Endothelial cell of umbilical vein (primary cell): ENCODE measurements around the gene GLRX2. TPM values are rescaled to one million over a fixed set of nuclear protein-coding genes. Genes with fewer than 3 reads are reported as not detected.

Source experiments
- BruUV-seq: library from RNA; stranded (reverse); fragments of 400-500 nt; replicated peaks from 2 replicates; lab custom pipeline; 2021; lab: Mats Ljungman, UMichigan
- CTCF ChIA-PET: fragments of 300-600, 350-600 bp; sonication (Branson Sonifier 250); formaldehyde crosslinking; loops from one replicate; lab custom pipeline; 2021; ENCODE audit warnings: antibody characterized with exemption, inconsistent platforms; lab: Charles Lee
- POLR2A ChIA-PET: fragments of 300-600, 350-600 bp; sonication (Branson Sonifier 250); formaldehyde crosslinking; loops from one replicate; lab custom pipeline; 2021; ENCODE audit warnings: antibody characterized with exemption, inconsistent platforms; lab: Charles Lee
- DNase-seq: peaks from one replicate; pipeline ENCODE4 v3.0.0-alpha.2; 2011; ENCODE audit warnings: low read depth, low spot score
- FAIRE-seq: peaks from 2 replicates; lab custom pipeline; 2011; peaks lifted over from hg19 to GRCh38; lab: Jason Lieb, UNC
- H2AFZ ChIP-seq: 2 replicates; pipeline ENCODE4 v1.6.0; 2012; ENCODE audit warnings: low read depth, low read length, control low read depth, inconsistent platforms
- H3K27ac ChIP-seq: 2 replicates; pipeline ENCODE4 v1.5.1; 2011; ENCODE audit warnings: low read depth, mild to moderate bottlenecking, control low read depth, low read length, moderate library complexity; ENCODE audit not compliant: insufficient read depth
- H3K27me3 ChIP-seq, 2 experiments: 2 replicates each; pipeline versions ENCODE4 v1.6.0 to v1.6.1; 2011; ENCODE audit warnings: low read length in 2 of 2, mixed read lengths in 1 of 2; ENCODE audit not compliant: control insufficient read depth in 2 of 2, insufficient read depth in 2 of 2
- H3K36me3 ChIP-seq, 2 experiments: 2 replicates in 1 of 2; 3 replicates in 1 of 2; pipeline ENCODE4 v1.5.1; 2011; ENCODE audit warnings: low read length in 2 of 2, mild to moderate bottlenecking in 1 of 2, moderate library complexity in 1 of 2; ENCODE audit not compliant: control insufficient read depth in 2 of 2, insufficient read depth in 2 of 2; ENCODE audit errors: extremely low read depth in 1 of 2
- H3K4me1 ChIP-seq: 3 replicates; pipeline ENCODE4 v1.5.1; 2011; ENCODE audit warnings: mild to moderate bottlenecking, low read length; ENCODE audit not compliant: control insufficient read depth, insufficient read depth; ENCODE audit errors: extremely low read depth
- H3K4me2 ChIP-seq: 2 replicates; pipeline ENCODE4 v1.6.1; 2011; ENCODE audit warnings: low read length, control low read depth, mixed read lengths; ENCODE audit not compliant: insufficient read depth
- H3K4me3 ChIP-seq, 3 experiments: fragments of 200-600 bp in 1 of 3; sonication (generic), shearing (Covaris generic) in 1 of 3; replicated peaks in 1 of 3; 2 replicates each; pipeline ENCODE4 v1.5.1; 2011 to 2016; ENCODE audit warnings: control low read depth in 3 of 3, low read length in 3 of 3, mild to moderate bottlenecking in 2 of 3, inconsistent platforms in 1 of 3, low read depth in 1 of 3, moderate library complexity in 1 of 3; ENCODE audit not compliant: insufficient read depth in 1 of 3
- H3K79me2 ChIP-seq: 2 replicates; pipeline ENCODE4 v1.6.0; 2012; ENCODE audit warnings: low read length, inconsistent platforms; ENCODE audit not compliant: control insufficient read depth, insufficient read depth
- H3K9ac ChIP-seq: replicated peaks from 2 replicates; pipeline ENCODE3; 2011; ENCODE audit warnings: low read length, control low read depth; ENCODE audit not compliant: insufficient read depth; ENCODE audit errors: extremely low read depth
- H3K9me1 ChIP-seq: replicated peaks from 3 replicates; pipeline ENCODE4 v1.6.0; 2011; ENCODE audit warnings: mild to moderate bottlenecking, low read length; ENCODE audit not compliant: control insufficient read depth, insufficient read depth; ENCODE audit errors: extremely low read depth
- H3K9me3 ChIP-seq: replicated peaks from 2 replicates; pipeline ENCODE4 v1.5.1; 2012; ENCODE audit warnings: low read length, inconsistent platforms; ENCODE audit not compliant: control insufficient read depth, insufficient read depth
- H4K20me1 ChIP-seq: replicated peaks from 2 replicates; pipeline ENCODE3; 2011; ENCODE audit warnings: mild to moderate bottlenecking, low read length; ENCODE audit not compliant: control insufficient read depth, insufficient read depth; ENCODE audit errors: extremely low read depth
- GATA2 ChIP-seq: IDR thresholded peaks from 2 replicates; pipeline ENCODE4 v1.7.0; 2011; ENCODE audit warnings: low read depth, mild to moderate bottlenecking, moderate library complexity, mixed read lengths, low read length; ENCODE audit not compliant: insufficient read length, insufficient read depth
- MYC ChIP-seq: IDR thresholded peaks from one replicate; pipeline ENCODE4 v1.6.1; 2011; ENCODE audit warnings: mild to moderate bottlenecking, low read depth, low read length
- POLR2A ChIP-seq: IDR thresholded peaks from 2 replicates; pipeline ENCODE4 v1.6.1; 2012; ENCODE audit warnings: low read depth, mild to moderate bottlenecking, control low read depth, low read length
- POLR2AphosphoS5 ChIP-seq: IDR thresholded peaks from 2 replicates; pipeline ENCODE4 v1.6.1; 2012; ENCODE audit warnings: low read depth, mild to moderate bottlenecking, control low read depth, low read length, moderate library complexity; ENCODE audit not compliant: insufficient read depth
- dilution Hi-C: fragments of 300-500 bp; cut with MboI; formaldehyde crosslinking; loops from one replicate; pipeline ENCODE4 v1.15.0; 2019; ENCODE audit warnings: low sequenced_read_pairs; ENCODE audit not compliant: extremely low pct_ligation_motif_present
- intact Hi-C: fragments of 100-400 bp; cut with micrococcal nuclease; formaldehyde crosslinking; loops from one replicate; pipeline ENCODE4 v1.10.0; 2022
- polyA plus RNA-seq, 4 experiments: library from polyadenylated mRNA; depleted of rRNA in 3 of 4; stranded (reverse) in 3 of 4; unstranded in 1 of 4; fragments of >200 nt; gene quantifications; 2 replicates each; pipeline versions ENCODE4 v1.2.1 to v1.2.3, GENCODE V29; 2011 to 2012; ENCODE audit warnings: missing spikeins in 1 of 4
- total RNA-seq: library from RNA; stranded (reverse); gene quantifications from 2 replicates; pipeline ENCODE4 v1.2.3, GENCODE V29; 2021

The GLRX2 gene
- total and polyA plus RNA-seq, 2 donors (not counting 3 experiments of a cell fraction or from before 2014, with no cell fraction given) = 13.1 to 21.5 TPM

DNA sequence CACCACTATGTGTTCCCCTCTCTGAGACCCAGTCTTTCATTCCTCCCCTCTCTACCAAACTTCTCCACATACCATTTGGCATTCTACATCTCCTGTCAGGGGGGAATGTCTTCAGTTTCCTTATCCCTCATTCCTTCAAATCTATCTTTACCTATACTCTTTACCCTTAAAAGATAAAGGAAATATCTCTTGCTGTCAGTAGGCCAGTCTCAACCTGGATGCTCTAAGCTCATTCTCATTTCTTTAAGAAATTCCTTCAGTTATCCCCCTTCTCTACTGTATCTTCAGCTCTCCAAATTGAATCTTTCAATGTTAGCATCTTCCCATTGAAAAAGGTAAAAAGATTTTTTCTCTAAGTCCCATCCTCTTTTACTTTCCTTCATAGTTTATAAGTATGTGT lies 39.3 kb downstream of the GLRX2 start:
- ChIA-PET POLR2A (interaction anchor here (0.6 kb wide), 1 partner anchor 498 kb away, joined by 4 read pairs; no protein-coding TSS in a partner anchor), CTCF (interaction anchor here (0.6 to 1.2 kb wide), 3 partner anchors 14 to 20 kb away, joined by 3 read pairs; no protein-coding TSS in a partner anchor)
- no peak overlapping the region for H3K9ac ChIP-seq
- peaks cover 4% of the 10 kb centered on the region for H4K20me1 ChIP-seq
- intact Hi-C loops (no loop called here), dilution Hi-C loops (no loop called here)
- no peak overlapping the region for H2AFZ ChIP-seq
- H3K4me1 ChIP-seq = peaks cover 11% of the 10 kb centered on the region
- no peak for TF ChIP-seq GATA2
- no TSS peak for BruUV-seq
- H3K36me3 ChIP-seq = peaks cover 0 to 7% of the 10 kb centered on the region in 2 experiments
- H3K4me3 ChIP-seq = no peak overlapping the region
- peaks cover 85% of the 10 kb centered on the region for H3K79me2 ChIP-seq
- DNase-seq (no peak), FAIRE-seq (no peak)
- H3K4me2 ChIP-seq = no peak overlapping the region
- H3K9me1 ChIP-seq = no peaks in the 10 kb centered on the region
- no peaks in the 10 kb centered on the region for H3K9me3 ChIP-seq
- no peak overlapping the region for H3K27ac ChIP-seq
- no peaks in the 10 kb centered on the region for H3K27me3 ChIP-seq

DNA sequence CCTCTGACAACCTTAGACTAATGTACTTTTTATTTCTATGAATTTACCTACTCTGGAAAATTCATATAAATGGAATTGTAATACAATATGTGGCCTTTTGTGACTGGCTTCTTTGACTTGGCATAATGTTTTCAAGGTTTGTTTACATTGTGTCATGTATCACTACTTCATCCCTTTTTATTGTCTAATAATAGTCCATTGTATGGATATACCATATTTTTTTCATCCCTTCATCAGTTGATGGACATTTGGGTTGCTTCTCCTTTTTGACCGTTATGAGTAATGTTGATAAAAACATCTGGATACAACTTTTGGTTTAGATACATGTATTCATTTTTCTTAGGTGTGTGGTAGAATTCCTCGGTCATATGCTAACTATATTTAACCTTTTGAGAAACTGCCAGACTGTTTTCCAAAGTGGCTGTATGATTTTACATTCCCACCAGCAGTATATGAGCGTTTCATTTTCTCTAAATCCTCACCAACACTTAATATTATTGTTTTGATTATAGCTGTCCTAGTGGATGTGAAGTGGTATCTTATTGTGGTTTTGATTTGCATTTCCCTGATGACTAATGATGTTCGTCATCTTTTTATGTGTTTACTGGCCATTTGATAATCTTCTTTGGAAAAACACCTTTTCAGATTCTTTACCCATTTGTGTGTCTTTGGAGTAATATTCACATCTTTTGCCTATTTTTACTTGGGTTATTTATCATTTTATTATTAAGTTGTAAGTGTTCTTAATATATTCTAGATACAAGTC lies 42.3 kb downstream of the GLRX2 start:
- POLR2A ChIA-PET = no interaction called here
- no peak for FAIRE-seq
- no peak overlapping the region for H3K9ac ChIP-seq
- H4K20me1 ChIP-seq = peaks cover 2% of the 10 kb centered on the region
- no TSS peak for BruUV-seq
- TF ChIP-seq GATA2 (no peak), POLR2A (no peak), MYC (no peak), POLR2AphosphoS5 (no peak)
- no peak overlapping the region for H3K4me3 ChIP-seq
- dilution Hi-C loops (no loop called here), intact Hi-C loops (no loop called here)
- CTCF ChIA-PET = no interaction called here
- no peak overlapping the region for H2AFZ ChIP-seq
- peaks cover 22% of the 10 kb centered on the region for H3K4me1 ChIP-seq
- H3K27ac ChIP-seq = no peak overlapping the region
- no peaks in the 10 kb centered on the region for H3K9me3 ChIP-seq
- no peaks in the 10 kb centered on the region for H3K27me3 ChIP-seq
- peaks cover 84% of the 10 kb centered on the region for H3K79me2 ChIP-seq
- H3K36me3 ChIP-seq = no peaks in the 10 kb centered on the region
- no peak overlapping the region for H3K4me2 ChIP-seq
- DNase-seq = no peak
- H3K9me1 ChIP-seq = no peaks in the 10 kb centered on the region
